ENCODE results near the gene CASP5.

GRCh38 chr11:105032495-105032894, 9.5 kb upstream of the CASP5 start:
- TF ChIP-seq CTCF (IDR thresholded peaks at IDR 0.05 in 4 of 5, conservative IDR thresholded peaks at IDR 0.05 in 1 of 5) = no peak
- no peak for TF ChIP-seq POLR2A (IDR thresholded peaks at IDR 0.05)
